ENCODE data around the gene DCAF11.

DNA sequence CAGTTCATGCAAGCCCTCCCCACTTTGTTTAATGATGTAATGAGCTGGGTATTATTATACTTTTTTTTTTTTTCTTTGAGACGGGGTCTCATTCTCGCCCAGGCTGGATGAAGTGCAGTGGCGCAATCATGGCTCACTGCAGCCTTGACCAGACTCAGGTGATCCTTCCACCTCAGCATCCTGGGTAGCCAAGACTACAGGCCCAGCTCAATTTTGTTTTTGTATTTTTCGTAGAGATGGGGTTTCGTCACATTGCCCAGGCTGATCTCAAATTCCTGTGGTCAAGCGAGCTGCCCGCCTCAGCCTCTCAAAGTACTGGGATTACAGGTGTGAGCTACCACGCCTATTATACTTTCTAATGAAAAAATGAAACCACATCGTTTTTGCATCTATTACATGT is 4.5 kb upstream of the DCAF11 start:
- TF ChIP-seq, protein P1, sequence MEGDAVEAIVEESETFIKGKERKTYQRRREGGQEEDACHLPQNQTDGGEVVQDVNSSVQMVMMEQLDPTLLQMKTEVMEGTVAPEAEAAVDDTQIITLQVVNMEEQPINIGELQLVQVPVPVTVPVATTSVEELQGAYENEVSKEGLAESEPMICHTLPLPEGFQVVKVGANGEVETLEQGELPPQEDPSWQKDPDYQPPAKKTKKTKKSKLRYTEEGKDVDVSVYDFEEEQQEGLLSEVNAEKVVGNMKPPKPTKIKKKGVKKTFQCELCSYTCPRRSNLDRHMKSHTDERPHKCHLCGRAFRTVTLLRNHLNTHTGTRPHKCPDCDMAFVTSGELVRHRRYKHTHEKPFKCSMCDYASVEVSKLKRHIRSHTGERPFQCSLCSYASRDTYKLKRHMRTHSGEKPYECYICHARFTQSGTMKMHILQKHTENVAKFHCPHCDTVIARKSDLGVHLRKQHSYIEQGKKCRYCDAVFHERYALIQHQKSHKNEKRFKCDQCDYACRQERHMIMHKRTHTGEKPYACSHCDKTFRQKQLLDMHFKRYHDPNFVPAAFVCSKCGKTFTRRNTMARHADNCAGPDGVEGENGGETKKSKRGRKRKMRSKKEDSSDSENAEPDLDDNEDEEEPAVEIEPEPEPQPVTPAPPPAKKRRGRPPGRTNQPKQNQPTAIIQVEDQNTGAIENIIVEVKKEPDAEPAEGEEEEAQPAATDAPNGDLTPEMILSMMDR (IDR thresholded peaks at IDR 0.05; ENCODE audit: insufficient read depth, low read depth, low read length), result no peak
- no peak for TF ChIP-seq EZH2 (IDR thresholded peaks at IDR 0.05; ENCODE audit: insufficient read depth, low read length)

Measured in astrocyte (in vitro differentiated cells and primary cell).